ENCODE measurements around the gene GRM8.

The GRM8 gene

GRCh38 chr7:126411032-126411820, 841.5 kb downstream of the GRM8 start:
- no peak for DNase-seq

- no peak for DNase-seq
Measured at GRCh38 chr7:126403040-126403439, 849.7 kb downstream of the GRM8 start.

DNA sequence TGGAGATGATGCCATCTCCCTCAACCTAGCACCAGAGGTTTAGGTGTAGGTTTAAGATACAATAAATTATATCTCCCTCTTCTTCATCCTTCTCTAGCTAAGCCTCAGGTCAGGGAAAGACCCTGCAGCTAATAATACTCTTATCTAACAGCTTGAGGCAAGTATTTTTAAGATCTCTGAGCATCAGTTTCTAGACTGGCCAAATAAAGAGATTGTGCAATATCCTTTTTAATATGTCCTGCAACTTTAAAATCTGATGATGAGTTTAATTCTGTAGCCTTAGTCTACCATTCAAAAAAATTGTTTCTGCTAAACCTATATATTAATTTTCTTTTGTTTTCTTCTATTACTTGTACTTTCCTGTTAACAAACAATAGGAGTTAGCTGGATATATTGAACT, 850.8 kb downstream of the GRM8 start:
- DNase-seq = no peak

DNA sequence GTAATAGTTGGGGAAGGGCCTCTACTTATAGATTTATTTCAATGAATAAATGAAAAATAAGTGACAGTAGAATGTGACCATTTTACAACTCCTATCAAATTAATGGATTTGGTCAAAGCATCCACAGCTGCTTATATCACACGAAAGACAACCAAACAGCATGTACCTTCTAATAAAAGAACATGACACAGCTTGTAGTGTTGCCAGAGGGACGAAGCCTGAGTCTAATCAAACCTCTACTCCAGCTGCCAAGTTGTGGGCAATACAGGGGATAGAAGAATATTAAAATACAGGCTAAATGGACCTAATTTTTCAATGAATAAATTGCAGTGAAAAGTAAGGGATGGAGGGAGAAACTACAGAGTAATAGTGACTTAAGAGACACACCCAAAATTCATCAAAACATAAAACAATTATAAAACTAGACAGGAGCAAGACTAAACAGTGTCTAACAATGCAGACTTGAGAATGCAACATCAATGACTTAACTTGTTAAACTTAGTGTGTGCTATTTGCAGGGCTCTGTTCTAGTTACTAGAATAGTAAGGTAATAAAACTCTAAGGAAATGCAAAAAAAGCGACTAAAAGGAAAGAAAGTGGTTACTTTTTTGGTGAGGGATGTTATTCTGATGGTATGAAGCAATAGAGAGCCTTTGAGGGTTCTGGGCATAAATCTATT, 853.8 kb downstream of the GRM8 start:
- DNase-seq = no peak

GRCh38 chr7:126398285-126398684, 854.5 kb downstream of the GRM8 start:
- DNase-seq = no peak

DNA sequence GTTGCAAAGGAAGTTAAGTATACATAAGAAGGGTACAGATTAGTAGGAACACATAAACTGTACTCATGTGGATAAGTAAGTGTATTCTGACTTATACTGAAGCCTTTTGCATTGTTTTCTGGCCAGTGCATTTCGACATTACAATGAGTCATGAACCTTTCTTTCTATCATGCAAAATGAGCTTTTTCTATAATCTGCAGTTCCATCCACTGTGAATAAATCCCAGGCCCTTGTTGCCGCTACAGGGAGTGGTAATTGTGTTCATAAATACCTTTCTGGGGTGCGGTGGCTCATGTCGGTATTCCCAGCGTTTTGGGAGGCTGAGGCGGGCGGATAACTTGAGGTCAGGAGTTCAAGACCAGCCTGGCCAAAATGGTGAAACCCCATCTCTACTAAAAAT, 858.3 kb downstream of the GRM8 start:
- no peak for DNase-seq

All from stimulated activated CD4-positive, alpha-beta T cell treated with anti-CD3 and anti-CD28 coated beads, Interleukin-1b, Interleukin-23, amount 100 ng/mL, for 48 hours (primary cell).